ENCODE measurements around the gene CCDC15.

Gene CCDC15

GRCh38 chr11:124977006-124977405 is 23.0 kb downstream of the CCDC15 start:
- H3K4me3 ChIP-seq (ENCODE audit: low read depth, low read length): no peak overlapping the region
- no peak for TF ChIP-seq CTCF (IDR thresholded peaks at IDR 0.05; ENCODE audit: low read depth, low read length)

- H3K4me3 ChIP-seq (ENCODE audit: low read depth, low read length): no peak overlapping the region
- no peak for TF ChIP-seq CTCF (IDR thresholded peaks at IDR 0.05; ENCODE audit: low read depth, low read length)
Measured at GRCh38 chr11:124978316-124978715, 24.3 kb downstream of the CCDC15 start.

- no peak for TF ChIP-seq CTCF (IDR thresholded peaks at IDR 0.05; ENCODE audit: low read depth, low read length)
- no peak overlapping the region for H3K4me3 ChIP-seq (ENCODE audit: low read depth, low read length)
Measured at GRCh38 chr11:124982043-124982442, 28.0 kb downstream of the CCDC15 start.

- no peak overlapping the region for H3K4me3 ChIP-seq (ENCODE audit: low read depth, low read length)
- TF ChIP-seq CTCF (IDR thresholded peaks at IDR 0.05; ENCODE audit: low read depth, low read length): no peak
Measured at GRCh38 chr11:124983674-124984511, 29.9 kb downstream of the CCDC15 start.

- H3K4me3 ChIP-seq (ENCODE audit: low read depth, low read length): no peak overlapping the region
- TF ChIP-seq CTCF (IDR thresholded peaks at IDR 0.05; ENCODE audit: low read depth, low read length): no peak
Measured at GRCh38 chr11:124984512-124984854, 30.5 kb downstream of the CCDC15 start.

- H3K4me3 ChIP-seq (ENCODE audit: low read depth, low read length): no peak overlapping the region
- no peak for TF ChIP-seq CTCF (IDR thresholded peaks at IDR 0.05; ENCODE audit: low read depth, low read length)
Measured at GRCh38 chr11:124987096-124987495, 33.1 kb downstream of the CCDC15 start.

- TF ChIP-seq CTCF (IDR thresholded peaks at IDR 0.05; ENCODE audit: low read depth, low read length): no peak
- no peak overlapping the region for H3K4me3 ChIP-seq (ENCODE audit: low read depth, low read length)
Measured at GRCh38 chr11:124988063-124988462, 34.1 kb downstream of the CCDC15 start.
